Measurements from ENCODE around the gene ZP1. TPM values are rescaled to one million over a fixed set of nuclear protein-coding genes. Genes with fewer than 3 reads are reported as not detected.

Gene ZP1
- total RNA-seq, 2 experiments from 2014 or later, result not detected

DNA sequence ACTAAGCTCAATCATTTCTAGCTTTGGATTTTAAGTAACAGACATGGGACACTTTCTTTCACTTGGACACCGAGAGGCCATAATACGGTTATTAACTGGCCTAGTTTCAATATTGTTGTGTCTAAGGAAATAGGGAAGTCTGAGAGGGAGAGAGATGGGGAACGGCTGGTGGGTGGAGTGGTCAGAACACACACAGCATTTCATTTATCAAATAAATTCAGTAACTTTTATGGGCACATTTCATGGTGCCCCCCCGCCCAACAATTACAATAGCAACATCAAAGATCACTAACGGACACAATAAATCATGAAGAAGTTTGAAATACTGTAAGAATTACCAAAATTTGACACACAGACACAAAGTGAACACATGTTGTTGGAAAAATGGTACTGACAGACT is 28.3 kb downstream of the ZP1 start:
- Mint-ChIP-seq H3K4me1 (ENCODE audit: low read depth) (no peaks in the 10 kb centered on the region), H3K9me3 (no peaks in the 10 kb centered on the region), H3K27me3 (no peaks in the 10 kb centered on the region), H3K36me3 (ENCODE audit: low read depth) (peaks cover 65% of the 10 kb centered on the region), H3K27ac (no peak overlapping the region), H3K4me3 (no peak overlapping the region)
- no peak for ATAC-seq
- ChIA-PET CTCF (interaction anchor here (0.7 to 2.1 kb wide), 6 partner anchors 10 to 399 kb away, joined by 3 to 19 read pairs (median 4); partner anchors contain the start of genes PRPF19 and VWCE), POLR2A (interaction anchor here (0.9 kb wide), 1 partner anchor 209 kb away, joined by 4 read pairs; no protein-coding TSS in a partner anchor)
- TF ChIP-seq, protein P1, sequence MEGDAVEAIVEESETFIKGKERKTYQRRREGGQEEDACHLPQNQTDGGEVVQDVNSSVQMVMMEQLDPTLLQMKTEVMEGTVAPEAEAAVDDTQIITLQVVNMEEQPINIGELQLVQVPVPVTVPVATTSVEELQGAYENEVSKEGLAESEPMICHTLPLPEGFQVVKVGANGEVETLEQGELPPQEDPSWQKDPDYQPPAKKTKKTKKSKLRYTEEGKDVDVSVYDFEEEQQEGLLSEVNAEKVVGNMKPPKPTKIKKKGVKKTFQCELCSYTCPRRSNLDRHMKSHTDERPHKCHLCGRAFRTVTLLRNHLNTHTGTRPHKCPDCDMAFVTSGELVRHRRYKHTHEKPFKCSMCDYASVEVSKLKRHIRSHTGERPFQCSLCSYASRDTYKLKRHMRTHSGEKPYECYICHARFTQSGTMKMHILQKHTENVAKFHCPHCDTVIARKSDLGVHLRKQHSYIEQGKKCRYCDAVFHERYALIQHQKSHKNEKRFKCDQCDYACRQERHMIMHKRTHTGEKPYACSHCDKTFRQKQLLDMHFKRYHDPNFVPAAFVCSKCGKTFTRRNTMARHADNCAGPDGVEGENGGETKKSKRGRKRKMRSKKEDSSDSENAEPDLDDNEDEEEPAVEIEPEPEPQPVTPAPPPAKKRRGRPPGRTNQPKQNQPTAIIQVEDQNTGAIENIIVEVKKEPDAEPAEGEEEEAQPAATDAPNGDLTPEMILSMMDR (IDR thresholded peaks at IDR 0.05), result no peak
- intact Hi-C loops (cut with micrococcal nuclease), result no loop called here
- DNase-seq, result no peak

DNA sequence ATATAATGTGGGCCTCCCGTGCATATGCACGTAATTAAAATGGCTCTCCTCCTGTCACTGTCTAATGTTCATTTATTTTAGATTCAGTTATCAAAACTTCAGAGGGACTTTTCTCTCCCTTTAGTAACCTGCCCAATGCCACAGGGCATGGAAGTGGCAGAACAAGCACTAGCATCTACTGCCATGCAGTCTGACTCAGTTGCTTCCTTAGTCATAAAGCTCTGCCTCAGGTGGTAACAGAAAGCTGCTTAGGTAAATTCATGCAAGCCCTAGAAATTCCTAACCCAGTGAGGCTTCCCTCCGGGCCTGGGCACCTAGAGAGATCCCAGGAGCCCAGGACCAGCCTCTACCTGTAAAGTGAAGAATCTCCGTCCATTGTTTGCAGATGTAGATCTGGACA is 30.2 kb downstream of the ZP1 start:
- Mint-ChIP-seq H3K27me3 (no peaks in the 10 kb centered on the region), H3K36me3 (ENCODE audit: low read depth) (peaks cover 56% of the 10 kb centered on the region), H3K4me3 (no peak overlapping the region), H3K27ac (no peak overlapping the region), H3K4me1 (ENCODE audit: low read depth) (no peaks in the 10 kb centered on the region), H3K9me3 (no peaks in the 10 kb centered on the region)
- ChIA-PET CTCF (interaction anchor here (1.4 to 6.5 kb wide), 4 partner anchors 8 to 122 kb away, joined by 6 to 67 read pairs (median 34); no protein-coding TSS in a partner anchor), POLR2A (interaction anchor here (0.7 to 3.6 kb wide), 4 partner anchors 8 to 52 kb away, joined by 3 to 12 read pairs (median 4); no protein-coding TSS in a partner anchor)
- ATAC-seq, result no peak
- no peak for DNase-seq
- intact Hi-C loops (cut with micrococcal nuclease), result no loop called here
- TF ChIP-seq, protein P1 (IDR thresholded peaks at IDR 0.05), result no peak

DNA sequence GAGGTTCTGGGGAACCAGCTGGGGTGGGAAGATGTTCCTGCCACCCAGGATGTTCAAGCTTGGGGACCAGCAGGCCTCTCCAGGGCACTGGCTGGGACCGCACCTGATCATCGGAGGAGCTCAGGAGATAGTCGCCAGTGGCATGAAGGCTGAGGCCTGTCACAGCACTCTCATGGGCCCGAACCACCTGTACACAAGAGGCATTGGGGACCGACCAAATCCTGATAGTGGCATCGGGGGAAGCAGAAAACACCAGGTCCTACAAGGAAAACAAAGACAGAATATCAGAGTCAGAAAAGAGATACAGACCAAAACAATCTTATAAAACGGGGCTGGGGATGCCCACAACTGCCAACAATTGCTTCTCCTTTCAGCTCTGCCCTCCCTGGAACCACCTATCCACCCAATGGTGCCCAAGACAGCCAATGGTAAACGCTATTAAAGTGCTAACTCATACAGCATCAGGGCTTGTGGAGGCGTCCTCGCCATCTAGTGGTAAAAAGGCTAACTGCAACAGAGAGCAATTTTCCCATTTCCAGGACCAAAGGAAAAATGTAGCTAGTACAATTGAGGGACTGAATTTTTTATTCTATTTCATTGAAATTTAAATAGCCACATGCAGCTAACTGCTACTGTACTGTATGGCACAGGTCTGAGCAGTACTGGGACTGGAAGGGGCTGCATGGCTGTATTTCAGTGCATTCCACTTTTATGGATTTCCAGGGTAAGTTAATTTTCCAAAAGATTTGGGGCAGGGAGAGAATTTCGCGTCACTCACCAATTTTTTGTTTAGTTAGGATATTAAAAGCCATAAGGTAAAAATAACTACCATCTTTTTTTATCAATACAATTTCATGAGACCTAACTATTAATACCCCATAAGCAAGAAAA is 31.9 kb downstream of the ZP1 start:
- no peak overlapping the region for H3K4me3 Mint-ChIP-seq

DNA sequence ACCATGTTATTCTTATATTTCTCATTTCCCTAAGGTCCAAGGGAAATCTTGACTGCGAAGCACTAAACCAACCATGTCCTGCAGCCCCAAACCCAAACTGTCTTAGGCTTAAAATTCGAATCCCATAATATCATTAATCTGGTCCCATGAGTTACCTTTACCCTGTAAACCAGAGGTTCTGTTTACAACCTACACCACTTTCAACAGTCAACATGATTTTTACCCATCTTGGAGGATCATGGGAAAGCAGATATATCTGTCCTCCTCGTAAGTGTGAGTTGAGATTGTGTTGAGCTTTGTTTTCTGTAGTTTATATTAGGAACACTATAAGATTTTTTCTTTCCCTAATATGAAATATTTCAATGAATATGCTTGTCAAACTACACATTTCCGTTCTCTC is 32.6 kb downstream of the ZP1 start:
- ChIA-PET CTCF (interaction anchor here (0.6 to 9.9 kb wide), 22 partner anchors 8 to 428 kb away, joined by 3 to 88 read pairs (median 4); partner anchors contain the start of genes CCDC86, PTGDR2 and TMEM109), POLR2A (interaction anchor here (1.0 to 3.6 kb wide), 3 partner anchors 11 to 14 kb away, joined by 4 to 12 read pairs (median 4); partner anchors contain the start of gene TMEM109)
- Mint-ChIP-seq H3K4me1 (ENCODE audit: low read depth) (peaks cover 19% of the 10 kb centered on the region), H3K9me3 (no peaks in the 10 kb centered on the region), H3K36me3 (ENCODE audit: low read depth) (peaks cover 63% of the 10 kb centered on the region), H3K27me3 (no peaks in the 10 kb centered on the region), H3K4me3 (no peak overlapping the region), H3K27ac (peak overlapping the region; percentile 50)
- TF ChIP-seq, protein P1 (IDR thresholded peaks at IDR 0.05), result no peak
- intact Hi-C loops (cut with micrococcal nuclease), result no loop called here
- DNase-seq (no peak), ATAC-seq (no peak)

More for the DNA sequence above, 31.9 kb downstream of the ZP1 start:
- ChIA-PET CTCF (interaction anchor here (0.6 to 9.9 kb wide), 32 partner anchors 8 to 432 kb away, joined by 3 to 88 read pairs (median 4); partner anchors contain the start of genes CCDC86, PTGDR2 and TMEM109), POLR2A (interaction anchor here (0.5 to 3.6 kb wide), 8 partner anchors 8 to 121 kb away, joined by 3 to 12 read pairs (median 4); partner anchors contain the start of genes PTGDR2 and TMEM109)
- Mint-ChIP-seq H3K4me1 (ENCODE audit: low read depth) (peaks cover 12% of the 10 kb centered on the region), H3K36me3 (ENCODE audit: low read depth) (peaks cover 64% of the 10 kb centered on the region), H3K27ac (peak overlapping the region; percentile 35), H3K27me3 (no peaks in the 10 kb centered on the region), H3K9me3 (no peaks in the 10 kb centered on the region)
- DNase-seq (peak; percentile 44), ATAC-seq (peak; percentile 96)
- intact Hi-C loops (cut with micrococcal nuclease), result no loop called here
- TF ChIP-seq, protein P1 (IDR thresholded peaks at IDR 0.05), result peak; percentile 100

All from activated CD8-positive, alpha-beta T cell treated with anti-CD3 and anti-CD28 coated beads for 36 hours (primary cell).